MM.1S (cell line): Measurements from ENCODE around the gene TEX2.

ENCODE experiments used
- DNase-seq: peaks from one replicate; pipeline ENCODE4 v3.0.0-alpha.2; 2015
- H2AFZ ChIP-seq: fragments of 300-600 bp; sonication (generic); 2 replicates; pipeline ENCODE4 v1.6.0; 2016; ENCODE audit warnings: antibody characterized with exemption, low read length
- H3F3A ChIP-seq: fragments of 300-600 bp; sonication (generic); 2 replicates; pipeline ENCODE4 v1.6.1; 2016; ENCODE audit warnings: mild to moderate bottlenecking, antibody characterized with exemption, low read length, moderate library complexity, mixed read lengths; ENCODE audit not compliant: insufficient read depth
- H3K27ac ChIP-seq: fragments of 300-600 bp; sonication (generic); 2 replicates; pipeline ENCODE4 v1.5.1; 2016; ENCODE audit warnings: mild to moderate bottlenecking, low read length
- H3K27me3 ChIP-seq: fragments of 300-600 bp; sonication (generic); replicated peaks from 2 replicates; pipeline ENCODE4 v1.6.0; 2016; ENCODE audit warnings: low read length; ENCODE audit not compliant: insufficient read depth
- H3K36me3 ChIP-seq: fragments of 300-600 bp; sonication (generic); replicated peaks from 2 replicates; pipeline ENCODE4 v1.6.1; 2016; ENCODE audit warnings: mild to moderate bottlenecking, low read length, mixed read lengths; ENCODE audit not compliant: insufficient read depth
- H3K4me1 ChIP-seq: fragments of 300-600 bp; sonication (generic); 2 replicates; pipeline ENCODE4 v1.6.1; 2016; ENCODE audit warnings: low read length, mixed read lengths
- H3K4me2 ChIP-seq: fragments of 300-600 bp; sonication (generic); 2 replicates; pipeline ENCODE4 v1.6.0; 2016; ENCODE audit warnings: low read depth, low read length
- H3K4me3 ChIP-seq: fragments of 300-600 bp; sonication (generic); 2 replicates; pipeline ENCODE4 v1.5.1; 2016; ENCODE audit warnings: low read length, mixed read lengths
- H3K79me2 ChIP-seq: fragments of 300-600 bp; sonication (generic); 2 replicates; pipeline ENCODE4 v1.6.1; 2016; ENCODE audit warnings: mixed run types, low read length, mixed read lengths
- H3K9ac ChIP-seq: fragments of 300-600 bp; sonication (generic); 2 replicates; pipeline ENCODE4 v1.6.1; 2016; ENCODE audit warnings: low read length, mixed read lengths
- H3K9me2 ChIP-seq: fragments of 300-600 bp; sonication (generic); replicated peaks from 2 replicates; pipeline ENCODE4 v1.6.1; 2016; ENCODE audit warnings: mild to moderate bottlenecking, low read length, mixed read lengths; ENCODE audit not compliant: insufficient read depth
- H3K9me3 ChIP-seq: fragments of 300-600 bp; sonication (generic); replicated peaks from 2 replicates; pipeline ENCODE4 v1.6.1; 2016; ENCODE audit warnings: mild to moderate bottlenecking, low read length, mixed read lengths; ENCODE audit not compliant: insufficient read depth
- H4K20me1 ChIP-seq: fragments of 300-600 bp; sonication (generic); 2 replicates; pipeline ENCODE4 v1.6.1; 2016; ENCODE audit warnings: mild to moderate bottlenecking, low read length, moderate library complexity, mixed read lengths; ENCODE audit not compliant: insufficient read depth
- CTCF ChIP-seq: fragments of 300-600 bp; sonication (generic); IDR thresholded peaks from 2 replicates; pipeline ENCODE4 v1.5.1; 2016; ENCODE audit warnings: antibody characterized with exemption, low read length, mixed read lengths
- EZH2 ChIP-seq: fragments of 300-600 bp; sonication (generic); optimal IDR thresholded peaks from 2 replicates; pipeline ENCODE3; 2017; ENCODE audit warnings: low read depth, mild to moderate bottlenecking, antibody characterized with exemption, low read length, mixed read lengths
- EZH2phosphoT487 ChIP-seq: fragments of 300-600 bp; sonication (generic); IDR thresholded peaks from 2 replicates; pipeline ENCODE4 v1.6.1; 2018; ENCODE audit warnings: antibody characterized with exemption, low read length

Gene TEX2

GRCh38 chr17:64150237-64151015, 112.6 kb downstream of the TEX2 start:
- Histone ChIP-seq H3K4me3 (no peak overlapping the region), H2AFZ (no peak overlapping the region), H3F3A (peaks cover 51% of the 10 kb centered on the region), H3K4me2 (no peak overlapping the region; the same call in 1 of the 2 replicates), H3K27me3 (no peaks in the 10 kb centered on the region), H3K27ac (peak overlapping the region; percentile 47; the same call in 1 of the 2 replicates), H3K79me2 (peaks cover 12% of the 10 kb centered on the region), H3K9me3 (no peaks in the 10 kb centered on the region), H3K36me3 (no peaks in the 10 kb centered on the region; the same call in 1 of the 2 replicates), H4K20me1 (no peaks in the 10 kb centered on the region), H3K4me1 (peaks cover 24% of the 10 kb centered on the region), H3K9me2 (no peaks in the 10 kb centered on the region), H3K9ac (no peak overlapping the region)
- peak; percentile 45 for DNase-seq
- TF ChIP-seq EZH2 (no peak), EZH2phosphoT487 (no peak), CTCF (no peak)

GRCh38 chr17:64149196-64149595, 113.9 kb downstream of the TEX2 start:
- no peak for TF ChIP-seq CTCF
- TF ChIP-seq EZH2, result no peak
- no peak for TF ChIP-seq EZH2phosphoT487
- peaks cover 12% of the 10 kb centered on the region for H3K79me2 ChIP-seq
- H3K4me1 ChIP-seq, result peaks cover 29% of the 10 kb centered on the region
- H3K36me3 ChIP-seq, result no peaks in the 10 kb centered on the region; the same call in 1 of the 2 replicates
- peaks cover 51% of the 10 kb centered on the region for H3F3A ChIP-seq
- H4K20me1 ChIP-seq, result no peaks in the 10 kb centered on the region
- H3K4me2 ChIP-seq, result no peak overlapping the region
- no peaks in the 10 kb centered on the region for H3K9me2 ChIP-seq
- no peaks in the 10 kb centered on the region for H3K9me3 ChIP-seq
- no peaks in the 10 kb centered on the region for H3K27me3 ChIP-seq
- no peak overlapping the region for H3K27ac ChIP-seq
- DNase-seq, result no peak
- H3K9ac ChIP-seq, result no peak overlapping the region
- H3K4me3 ChIP-seq, result no peak overlapping the region
- H2AFZ ChIP-seq, result no peak overlapping the region

- no peak overlapping the region for H2AFZ ChIP-seq
- H3F3A ChIP-seq, result peaks cover 51% of the 10 kb centered on the region
- no peak overlapping the region for H3K9ac ChIP-seq
- peaks cover 12% of the 10 kb centered on the region for H3K79me2 ChIP-seq
- H3K4me1 ChIP-seq, result peaks cover 29% of the 10 kb centered on the region
- no peaks in the 10 kb centered on the region for H3K9me2 ChIP-seq
- H3K27me3 ChIP-seq, result no peaks in the 10 kb centered on the region
- H3K4me2 ChIP-seq, result no peak overlapping the region
- DNase-seq, result no peak
- H3K9me3 ChIP-seq, result no peaks in the 10 kb centered on the region
- H3K36me3 ChIP-seq, result no peaks in the 10 kb centered on the region; the same call in 1 of the 2 replicates
- H4K20me1 ChIP-seq, result no peaks in the 10 kb centered on the region
- peak overlapping the region; percentile 24; the same call in 1 of the 2 replicates for H3K27ac ChIP-seq
- TF ChIP-seq CTCF (no peak), EZH2 (no peak), EZH2phosphoT487 (no peak)
- H3K4me3 ChIP-seq, result no peak overlapping the region
Observed at GRCh38 chr17:64148699-64149098, 114.4 kb downstream of the TEX2 start.
